OCI-M1 (cell line): Measurements from ENCODE around the gene DLG2.
"Not testable (repeated sequence)": the region's sequence is repeated elsewhere in the genome, so short reads cannot be mapped to it uniquely, and the experiment has no call there.

Source experiments
- DNase-seq: peaks from one replicate; lab custom pipeline; 2025; lab: John Stamatoyannopoulos, UW

DLG2 gene

GRCh38 chr11:84372381-84372950, 1254.7 kb downstream of the DLG2 start:
- DNase-seq: no peak

- DNase-seq: no peak
Observed at GRCh38 chr11:84358034-84358433, 1269.1 kb downstream of the DLG2 start.

- DNase-seq: no peak
Observed at GRCh38 chr11:84355911-84356310, 1271.2 kb downstream of the DLG2 start.

GRCh38 chr11:84345597-84345996, 1281.5 kb downstream of the DLG2 start:
- no peak for DNase-seq

GRCh38 chr11:84345027-84345426, 1282.1 kb downstream of the DLG2 start:
- DNase-seq: no peak

GRCh38 chr11:84339796-84340195, 1287.3 kb downstream of the DLG2 start:
- no peak for DNase-seq

GRCh38 chr11:84333221-84333620, 1293.9 kb downstream of the DLG2 start:
- DNase-seq: no peak

- DNase-seq: no peak
Observed at GRCh38 chr11:84322211-84322610, 1304.9 kb downstream of the DLG2 start.

GRCh38 chr11:84319863-84320262, 1307.3 kb downstream of the DLG2 start:
- DNase-seq: no peak

GRCh38 chr11:84316866-84317555, 1310.1 kb downstream of the DLG2 start:
- no peak for DNase-seq

- no peak for DNase-seq
Observed at GRCh38 chr11:84313830-84314359, 1313.2 kb downstream of the DLG2 start.

- DNase-seq: no peak
Observed at GRCh38 chr11:84310268-84310667, 1316.9 kb downstream of the DLG2 start.

GRCh38 chr11:84308491-84308890, 1318.7 kb downstream of the DLG2 start:
- DNase-seq: not testable (repeated sequence)

GRCh38 chr11:84300092-84300491, 1327.1 kb downstream of the DLG2 start:
- no peak for DNase-seq

- no peak for DNase-seq
Observed at GRCh38 chr11:84297570-84297969, 1329.6 kb downstream of the DLG2 start.

- no peak for DNase-seq
Observed at GRCh38 chr11:84295815-84296214, 1331.3 kb downstream of the DLG2 start.

- DNase-seq: no peak
Observed at GRCh38 chr11:84292955-84293354, 1334.2 kb downstream of the DLG2 start.

GRCh38 chr11:84292006-84292405, 1335.1 kb downstream of the DLG2 start:
- no peak for DNase-seq

- DNase-seq: no peak
Observed at GRCh38 chr11:84290647-84291046, 1336.5 kb downstream of the DLG2 start.

- DNase-seq: no peak
Observed at GRCh38 chr11:84289381-84289906, 1337.7 kb downstream of the DLG2 start.

GRCh38 chr11:84273541-84273940, 1353.6 kb downstream of the DLG2 start:
- no peak for DNase-seq

- no peak for DNase-seq
Observed at GRCh38 chr11:84270466-84270865, 1356.7 kb downstream of the DLG2 start.

GRCh38 chr11:84264066-84264465, 1363.1 kb downstream of the DLG2 start:
- no peak for DNase-seq
